ENCODE results near the gene WNT11.

Gene WNT11

GRCh38 chr11:76207642-76208401 lies 1.5 kb upstream of the WNT11 start:
- TF ChIP-seq FOXP2 (optimal IDR thresholded peaks at IDR 0.05; ENCODE audit: borderline replicate concordance, extremely low read depth, extremely low read length, insufficient read depth) (peak; percentile 40), SIN3A (IDR thresholded peaks at IDR 0.05; ENCODE audit: borderline replicate concordance, insufficient read depth, low read length) (no peak)

- TF ChIP-seq REST (IDR thresholded peaks at IDR 0.05; ENCODE audit: insufficient read depth in 1 of 2, low read depth in 2 of 2, low read length in 2 of 2) (no peak), POLR2AphosphoS5 (IDR thresholded peaks at IDR 0.05; ENCODE audit: low read depth, low read length) (no peak), FOXP2 (optimal IDR thresholded peaks at IDR 0.05; ENCODE audit: borderline replicate concordance, extremely low read depth, extremely low read length, insufficient read depth) (no peak), TAF1 (IDR thresholded peaks at IDR 0.05; ENCODE audit: borderline replicate concordance, insufficient read depth, low read length) (no peak), SIN3A (IDR thresholded peaks at IDR 0.05; ENCODE audit: borderline replicate concordance, insufficient read depth, low read length) (no peak)
These were observed 300 bp downstream of the WNT11 start for GRCh38 chr11:76206077-76206326.

- TF ChIP-seq REST (IDR thresholded peaks at IDR 0.05; ENCODE audit: insufficient read depth in 1 of 2, low read depth in 2 of 2, low read length in 2 of 2) (no peak), POLR2AphosphoS5 (IDR thresholded peaks at IDR 0.05; ENCODE audit: low read depth, low read length) (no peak), SIN3A (IDR thresholded peaks at IDR 0.05; ENCODE audit: borderline replicate concordance, insufficient read depth, low read length) (no peak), TAF1 (IDR thresholded peaks at IDR 0.05; ENCODE audit: borderline replicate concordance, insufficient read depth, low read length) (no peak), FOXP2 (optimal IDR thresholded peaks at IDR 0.05; ENCODE audit: borderline replicate concordance, extremely low read depth, extremely low read length, insufficient read depth) (no peak)
These were observed 838 bp downstream of the WNT11 start for GRCh38 chr11:76205252-76206076.

- TF ChIP-seq FOXP2 (optimal IDR thresholded peaks at IDR 0.05; ENCODE audit: borderline replicate concordance, extremely low read depth, extremely low read length, insufficient read depth) = no peak
- no peak for TF ChIP-seq REST (IDR thresholded peaks at IDR 0.05; ENCODE audit: insufficient read depth in 1 of 2, low read depth in 2 of 2, low read length in 2 of 2)
- no peak for TF ChIP-seq TAF1 (IDR thresholded peaks at IDR 0.05; ENCODE audit: borderline replicate concordance, insufficient read depth, low read length)
- no peak for TF ChIP-seq SIN3A (IDR thresholded peaks at IDR 0.05; ENCODE audit: borderline replicate concordance, insufficient read depth, low read length)
- TF ChIP-seq POLR2AphosphoS5 (IDR thresholded peaks at IDR 0.05; ENCODE audit: low read depth, low read length) = no peak
These were observed 2.4 kb downstream of the WNT11 start for GRCh38 chr11:76203937-76204336.

- TF ChIP-seq REST (IDR thresholded peaks at IDR 0.05; ENCODE audit: insufficient read depth in 1 of 2, low read depth in 2 of 2, low read length in 2 of 2) (no peak), SIN3A (IDR thresholded peaks at IDR 0.05; ENCODE audit: borderline replicate concordance, insufficient read depth, low read length) (no peak), TAF1 (IDR thresholded peaks at IDR 0.05; ENCODE audit: borderline replicate concordance, insufficient read depth, low read length) (no peak), FOXP2 (optimal IDR thresholded peaks at IDR 0.05; ENCODE audit: borderline replicate concordance, extremely low read depth, extremely low read length, insufficient read depth) (no peak), POLR2AphosphoS5 (IDR thresholded peaks at IDR 0.05; ENCODE audit: low read depth, low read length) (no peak)
These were observed 3.0 kb downstream of the WNT11 start for GRCh38 chr11:76203131-76203925.

Measured in PFSK-1 (cell line).